Heart left ventricle (tissue), 13 donors: ENCODE measurements around the gene CAV3.

Source experiments
- POLR2A ChIP-seq, 2 donors: fragments of 450-650 bp; IDR thresholded peaks; one replicate each; pipeline ENCODE4 v1.6.1; 2017; ENCODE audit warnings: antibody characterized with exemption in 2 of 2, mild to moderate bottlenecking in 2 of 2, moderate library complexity in 2 of 2
- TF ChIP-seq, protein P1 (sequence below), 12 donors: fragments of 200-600 bp; sonication (generic) in 4 of 12; IDR thresholded peaks; one replicate each; pipeline versions ENCODE4 v1.5.0 to v1.8.0; 2018 to 2022; ENCODE audit warnings: antibody characterized with exemption in 12 of 12, mild to moderate bottlenecking in 5 of 12
- donor health status: ischemic (EF 13 %, LVEDD 7.1; RV severe dilation, severe dysfunction).
- donor health status: DM: no; HTN: yes; CAD: no.
- donor health status: DM: no; HTN: no; CAD: no.
- donor health status: ischemic (EF 25% LVEDD 6.9; RV normal size, moderate dysfunction).
- donor health status: ischemic (EF 25% LVEDD 5.7; RV mildly dilated, moderate dysfunction).
- donor health status: ischemic (EF 35%, LVEDD 5.7; RV mildly dilated, moderate dysfunction).
- donor health status: nonischemic (EF 11% LVEDD 7.7; RV severe dilation, severe dysfunction).
- donor health status: DM: yes; HTN: yes; CAD: no.
- donor health status: PGD.
- donor health status: ischemic (EF 29% LVEDD 5.4; RV normal size, mild dysfunction).
- donor health status: nonischemic (EF 23%, LVEDD 6.1; RV moderate dilation, normal function).

DNA sequence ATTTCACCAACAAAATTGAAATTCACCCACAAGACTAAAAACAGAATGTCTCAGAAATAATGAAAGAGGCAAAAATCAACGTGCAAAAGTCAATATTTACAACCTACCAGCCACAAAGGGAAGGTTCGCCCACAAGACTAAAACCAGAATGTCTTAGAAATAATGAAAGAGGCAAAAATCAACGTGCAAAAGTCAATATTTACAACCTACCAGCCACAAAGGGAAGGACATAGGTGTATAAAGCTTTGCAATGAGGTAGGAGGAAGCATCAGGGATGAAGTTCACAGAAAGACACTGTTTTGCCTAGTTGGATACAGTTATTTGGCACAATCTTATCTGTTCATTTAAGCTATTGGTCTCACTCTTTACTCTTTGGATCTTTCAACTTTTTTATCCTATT, 21.5 kb downstream of the CAV3 start:
- TF ChIP-seq, protein P1, sequence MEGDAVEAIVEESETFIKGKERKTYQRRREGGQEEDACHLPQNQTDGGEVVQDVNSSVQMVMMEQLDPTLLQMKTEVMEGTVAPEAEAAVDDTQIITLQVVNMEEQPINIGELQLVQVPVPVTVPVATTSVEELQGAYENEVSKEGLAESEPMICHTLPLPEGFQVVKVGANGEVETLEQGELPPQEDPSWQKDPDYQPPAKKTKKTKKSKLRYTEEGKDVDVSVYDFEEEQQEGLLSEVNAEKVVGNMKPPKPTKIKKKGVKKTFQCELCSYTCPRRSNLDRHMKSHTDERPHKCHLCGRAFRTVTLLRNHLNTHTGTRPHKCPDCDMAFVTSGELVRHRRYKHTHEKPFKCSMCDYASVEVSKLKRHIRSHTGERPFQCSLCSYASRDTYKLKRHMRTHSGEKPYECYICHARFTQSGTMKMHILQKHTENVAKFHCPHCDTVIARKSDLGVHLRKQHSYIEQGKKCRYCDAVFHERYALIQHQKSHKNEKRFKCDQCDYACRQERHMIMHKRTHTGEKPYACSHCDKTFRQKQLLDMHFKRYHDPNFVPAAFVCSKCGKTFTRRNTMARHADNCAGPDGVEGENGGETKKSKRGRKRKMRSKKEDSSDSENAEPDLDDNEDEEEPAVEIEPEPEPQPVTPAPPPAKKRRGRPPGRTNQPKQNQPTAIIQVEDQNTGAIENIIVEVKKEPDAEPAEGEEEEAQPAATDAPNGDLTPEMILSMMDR (IDR thresholded peaks at IDR 0.05), result no peak
- no peak for TF ChIP-seq POLR2A (IDR thresholded peaks at IDR 0.05)
